ENCODE results near the gene STX8. TPM values are rescaled to one million over a fixed set of nuclear protein-coding genes. Genes with fewer than 3 reads are reported as not detected.

The STX8 gene
- polyA plus RNA-seq, 1 of the 3 experiments (the other 2 are of a cell fraction), result 51.3 TPM

- no peak overlapping the region for H3K4me2 ChIP-seq
- H3F3A ChIP-seq (replicated peaks; ENCODE audit: insufficient read depth), result peaks cover 17% of the 10 kb centered on the region
- H3K4me1 ChIP-seq (ENCODE audit: control insufficient read depth in 1 of 2, insufficient read depth in 2 of 2, low read depth in 1 of 2, low read length in 1 of 2), result peaks cover 3 to 26% of the 10 kb centered on the region in 2 experiments; a peak in 2 of 4 replicates
- WGBS (ENCODE audit: low lambda C conversion rate), result 83% methylated on average over 4 of the region's 4 CpGs
- CTCF ChIA-PET, result no interaction called here
- no peak overlapping the region for H3K27ac ChIP-seq (ENCODE audit: low read depth in 2 of 2, low read length in 1 of 2)
- no peaks in the 10 kb centered on the region for H3K27me3 ChIP-seq (ENCODE audit: insufficient read depth)
- H3K9ac ChIP-seq, result no peak overlapping the region
- H3K9me3 ChIP-seq, result no peaks in the 10 kb centered on the region
- TF ChIP-seq CTCF (IDR thresholded peaks at IDR 0.05), result no peak
- H3K9me2 ChIP-seq, result no peaks in the 10 kb centered on the region
- POLR2A ChIA-PET, result no interaction called here
- no peaks in the 10 kb centered on the region for H4K20me1 ChIP-seq (ENCODE audit: insufficient read depth)
- no peaks in the 10 kb centered on the region for H3K36me3 ChIP-seq (replicated peaks in 1 of 2; ENCODE audit: control insufficient read depth in 1 of 2, insufficient read depth in 2 of 2, low read length in 1 of 2)
- no peak for DNase-seq
- H3K79me2 ChIP-seq (ENCODE audit: insufficient read depth), result no peaks in the 10 kb centered on the region
- H3K4me3 ChIP-seq (ENCODE audit: low read depth in 2 of 2, low read length in 1 of 2), result no peak overlapping the region
- H2AFZ ChIP-seq (ENCODE audit: low read depth), result no peak overlapping the region
Measured at GRCh38 chr17:9368631-9369030, 207.0 kb downstream of the STX8 start.

- Histone ChIP-seq H3K4me3 (ENCODE audit: low read depth in 2 of 2, low read length in 1 of 2) (no peak overlapping the region), H3K9ac (no peak overlapping the region), H3K4me2 (no peak overlapping the region), H3K9me3 (no peaks in the 10 kb centered on the region), H3K27ac (ENCODE audit: low read depth in 2 of 2, low read length in 1 of 2) (no peak overlapping the region), H3F3A (replicated peaks; ENCODE audit: insufficient read depth) (peaks cover 17% of the 10 kb centered on the region), H3K27me3 (ENCODE audit: insufficient read depth) (no peaks in the 10 kb centered on the region), H4K20me1 (ENCODE audit: insufficient read depth) (no peaks in the 10 kb centered on the region), H3K9me2 (no peaks in the 10 kb centered on the region), H3K36me3 (replicated peaks in 1 of 2; ENCODE audit: control insufficient read depth in 1 of 2, insufficient read depth in 2 of 2, low read length in 1 of 2) (no peaks in the 10 kb centered on the region), H3K4me1 (ENCODE audit: control insufficient read depth in 1 of 2, insufficient read depth in 2 of 2, low read depth in 1 of 2, low read length in 1 of 2) (peaks cover 3 to 26% of the 10 kb centered on the region in 2 experiments; a peak in 2 of 4 replicates), H3K79me2 (ENCODE audit: insufficient read depth) (no peaks in the 10 kb centered on the region), H2AFZ (ENCODE audit: low read depth) (no peak overlapping the region)
- no peak for DNase-seq
- TF ChIP-seq IRF3 (IDR thresholded peaks at IDR 0.05; ENCODE audit: low read depth, low read length) (no peak), RAD21 (IDR thresholded peaks at IDR 0.05; ENCODE audit: low read length) (no peak), MXI1 (IDR thresholded peaks at IDR 0.05; ENCODE audit: low read depth, low read length) (no peak), RFX5 (IDR thresholded peaks at IDR 0.05; ENCODE audit: low read length) (no peak), NFIC (IDR thresholded peaks at IDR 0.05; ENCODE audit: borderline replicate concordance) (no peak), MEF2A (IDR thresholded peaks at IDR 0.05; ENCODE audit: borderline replicate concordance, low read depth) (no peak), TCF12 (IDR thresholded peaks at IDR 0.05) (no peak), USF2 (IDR thresholded peaks at IDR 0.05; ENCODE audit: borderline replicate concordance, low read depth, low read length) (no peak), ELF1 (IDR thresholded peaks at IDR 0.05) (no peak), FOSL2 (IDR thresholded peaks at IDR 0.05; ENCODE audit: borderline replicate concordance, low read depth) (no peak), USF1 (IDR thresholded peaks at IDR 0.05; ENCODE audit: borderline replicate concordance, low read depth) (no peak), EZH2phosphoT487 (IDR thresholded peaks at IDR 0.05; ENCODE audit: borderline replicate concordance, low read depth) (no peak), TAF1 (IDR thresholded peaks at IDR 0.05; ENCODE audit: borderline replicate concordance, low read depth, low read length) (no peak), RXRA (IDR thresholded peaks at IDR 0.05; ENCODE audit: borderline replicate concordance, low read depth) (no peak), MAX (IDR thresholded peaks at IDR 0.05; ENCODE audit: low read depth) (no peak), JUND (IDR thresholded peaks at IDR 0.05) (no peak), FOXJ3 (CRISPR knock-in tag; IDR thresholded peaks at IDR 0.05) (no peak)
- ChIA-PET POLR2A (no interaction called here), CTCF (no interaction called here)
- 80% methylated on average over 2 of the region's 2 CpGs for WGBS (ENCODE audit: low lambda C conversion rate)
Measured at GRCh38 chr17:9367156-9367555, 208.5 kb downstream of the STX8 start.

Data from SK-N-SH (cell line).